ENCODE data around the gene LRRN2.

The LRRN2 gene

GRCh38 chr1:204692325-204692840, 6.8 kb upstream of the LRRN2 start:
- no peak for DNase-seq (ENCODE audit: low read depth)

DNA sequence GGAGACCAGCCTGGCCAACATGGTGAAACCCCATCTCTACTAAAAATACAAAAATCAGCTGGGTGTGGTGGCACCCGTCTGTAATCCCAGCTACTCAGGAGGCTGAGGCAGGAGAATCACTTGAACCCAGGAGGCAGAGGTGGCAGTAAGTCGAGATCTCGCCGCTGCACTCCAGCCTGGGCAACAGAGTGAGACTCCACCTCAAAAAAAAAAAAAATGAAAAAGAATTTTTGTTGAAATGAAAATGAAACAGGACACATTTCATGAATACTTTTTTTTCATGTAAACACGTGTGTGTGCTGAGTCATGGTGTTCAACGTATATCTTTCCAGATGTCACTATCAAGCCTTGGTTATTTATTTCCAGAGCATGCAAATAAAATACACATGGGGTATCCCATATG, 5.8 kb upstream of the LRRN2 start:
- DNase-seq (ENCODE audit: low read depth), result peak; percentile 6

DNA sequence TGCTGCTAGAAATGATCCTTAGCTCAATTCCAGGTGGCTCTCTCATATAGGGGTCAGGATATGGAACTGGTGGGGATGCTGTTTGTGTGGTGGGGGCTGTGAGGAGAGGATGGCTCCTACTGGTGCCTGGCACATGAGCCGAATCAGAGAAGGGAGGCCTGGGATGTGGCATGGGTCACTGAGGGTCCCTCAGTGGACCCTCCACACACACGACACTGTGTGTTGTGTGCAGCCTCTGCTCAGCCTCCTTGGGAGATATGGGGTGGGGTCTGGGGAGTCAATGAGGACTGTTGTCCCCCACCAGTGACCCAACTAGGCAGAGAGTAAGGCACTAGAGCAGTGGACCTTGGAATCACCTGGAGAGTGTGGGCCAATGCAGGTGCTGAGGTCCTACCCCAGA, 3.2 kb upstream of the LRRN2 start:
- DNase-seq (ENCODE audit: low read depth), result no peak

GRCh38 chr1:204688007-204688406, 2.5 kb upstream of the LRRN2 start:
- no peak for DNase-seq (ENCODE audit: low read depth)

DNA sequence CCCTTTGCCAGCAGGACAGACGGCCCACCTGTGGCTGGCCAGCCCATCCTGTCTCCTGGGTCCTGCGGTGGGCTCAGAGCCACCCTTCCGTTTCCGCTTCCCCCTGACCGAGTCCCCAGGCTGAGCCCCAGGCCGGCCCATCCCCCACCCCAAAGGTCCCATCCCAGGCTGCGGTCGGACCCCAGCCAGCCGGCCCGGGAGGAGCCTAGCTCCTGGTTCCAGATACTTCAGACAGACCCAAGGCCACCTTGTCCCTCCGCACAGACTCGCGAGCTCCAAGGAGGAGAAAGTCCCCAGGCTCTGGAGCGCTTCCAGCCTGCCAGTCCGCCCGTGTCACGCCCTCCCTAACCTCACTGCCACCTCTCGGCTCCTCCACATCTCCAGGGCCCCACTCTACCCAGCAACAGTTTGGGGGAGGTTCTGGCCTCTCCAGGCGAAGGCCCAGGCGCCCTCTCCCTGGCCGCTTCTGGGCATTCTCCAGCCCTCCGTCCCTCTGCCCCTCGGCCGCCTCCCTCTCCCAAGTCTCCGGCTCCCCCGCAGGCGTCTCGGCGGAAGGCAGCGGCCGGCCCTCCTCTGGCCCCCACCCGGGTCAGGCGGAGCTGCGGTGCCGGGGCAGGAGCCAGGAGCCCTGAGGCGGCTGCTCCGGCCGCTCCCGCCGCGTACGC, 835 bp downstream of the LRRN2 start:
- no peak for DNase-seq (ENCODE audit: low read depth)

- no peak for DNase-seq (ENCODE audit: low read depth)
These were observed 1.4 kb downstream of the LRRN2 start for GRCh38 chr1:204684206-204684570.

GRCh38 chr1:204683284-204684205, 2.0 kb downstream of the LRRN2 start:
- DNase-seq (ENCODE audit: low read depth), result no peak

DNA sequence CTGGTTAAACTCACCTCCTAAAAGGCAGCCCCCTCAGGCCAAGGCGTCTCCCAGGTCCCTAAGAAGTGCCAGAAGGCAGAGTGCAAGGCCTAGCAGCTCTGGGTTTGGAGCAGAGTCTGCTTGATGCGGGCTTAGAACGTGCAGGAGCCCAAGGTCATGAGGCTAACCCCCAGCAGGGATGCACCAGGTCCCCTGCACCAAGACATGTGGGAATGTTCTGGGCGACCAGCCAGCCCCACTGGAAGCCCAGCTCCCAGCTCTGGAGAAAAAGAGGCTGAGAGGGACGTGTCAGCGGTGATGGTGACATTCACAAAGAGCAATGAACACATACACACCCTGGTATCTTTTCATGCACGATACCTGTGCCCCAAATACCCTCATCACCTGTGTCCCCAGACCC, 5.1 kb downstream of the LRRN2 start:
- no peak for DNase-seq (ENCODE audit: low read depth)

- no peak for DNase-seq (ENCODE audit: low read depth)
These were observed 5.5 kb downstream of the LRRN2 start for GRCh38 chr1:204680051-204680450.

GRCh38 chr1:204678721-204679475, 6.6 kb downstream of the LRRN2 start:
- DNase-seq (ENCODE audit: low read depth), result no peak

GRCh38 chr1:204677864-204678263, 7.7 kb downstream of the LRRN2 start:
- DNase-seq (ENCODE audit: low read depth), result no peak

- DNase-seq (ENCODE audit: low read depth), result no peak
These were observed 9.5 kb downstream of the LRRN2 start for GRCh38 chr1:204676043-204676442.

DNA sequence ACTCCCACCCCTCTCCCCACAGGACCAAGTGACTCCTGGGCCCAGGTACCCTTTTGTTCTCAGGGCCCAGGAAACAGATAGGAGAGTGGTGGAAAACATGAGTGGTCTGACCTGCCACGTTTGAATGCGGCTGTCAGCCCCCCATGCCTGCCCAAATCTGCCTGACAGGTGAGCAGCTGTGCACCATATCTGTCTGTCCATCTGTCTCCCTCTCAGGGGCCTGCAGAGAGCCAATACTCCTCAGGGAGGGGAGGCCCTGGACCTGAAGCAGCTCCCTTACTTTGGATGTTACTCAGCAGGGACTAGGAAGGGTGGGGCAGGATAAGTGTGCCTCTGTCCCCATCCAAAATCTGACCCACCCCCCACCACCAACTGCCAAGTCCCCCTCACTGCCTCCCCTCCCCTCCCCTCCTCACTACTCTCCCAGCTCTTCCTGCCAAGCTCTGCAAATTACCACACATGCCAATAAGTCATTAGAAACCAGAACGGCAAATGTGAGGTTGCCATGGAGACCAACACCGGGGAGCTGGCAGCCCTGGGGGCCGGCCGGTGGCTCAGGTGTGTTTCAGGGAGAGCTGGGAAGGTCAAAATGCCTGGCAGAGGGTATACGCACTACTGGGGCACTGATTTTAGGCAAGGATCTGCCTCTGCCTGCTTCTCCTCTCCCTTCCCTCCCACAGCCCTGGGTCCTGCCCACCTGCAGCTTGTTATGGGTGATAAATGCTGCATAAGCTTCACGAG, 11.5 kb downstream of the LRRN2 start:
- no peak for DNase-seq (ENCODE audit: low read depth)

GRCh38 chr1:204673209-204673608, 12.3 kb downstream of the LRRN2 start:
- DNase-seq (ENCODE audit: low read depth), result no peak

GRCh38 chr1:204672482-204673121, 12.9 kb downstream of the LRRN2 start:
- DNase-seq (ENCODE audit: low read depth), result no peak

- DNase-seq (ENCODE audit: low read depth), result no peak
These were observed 13.5 kb downstream of the LRRN2 start for GRCh38 chr1:204672069-204672468.

DNA sequence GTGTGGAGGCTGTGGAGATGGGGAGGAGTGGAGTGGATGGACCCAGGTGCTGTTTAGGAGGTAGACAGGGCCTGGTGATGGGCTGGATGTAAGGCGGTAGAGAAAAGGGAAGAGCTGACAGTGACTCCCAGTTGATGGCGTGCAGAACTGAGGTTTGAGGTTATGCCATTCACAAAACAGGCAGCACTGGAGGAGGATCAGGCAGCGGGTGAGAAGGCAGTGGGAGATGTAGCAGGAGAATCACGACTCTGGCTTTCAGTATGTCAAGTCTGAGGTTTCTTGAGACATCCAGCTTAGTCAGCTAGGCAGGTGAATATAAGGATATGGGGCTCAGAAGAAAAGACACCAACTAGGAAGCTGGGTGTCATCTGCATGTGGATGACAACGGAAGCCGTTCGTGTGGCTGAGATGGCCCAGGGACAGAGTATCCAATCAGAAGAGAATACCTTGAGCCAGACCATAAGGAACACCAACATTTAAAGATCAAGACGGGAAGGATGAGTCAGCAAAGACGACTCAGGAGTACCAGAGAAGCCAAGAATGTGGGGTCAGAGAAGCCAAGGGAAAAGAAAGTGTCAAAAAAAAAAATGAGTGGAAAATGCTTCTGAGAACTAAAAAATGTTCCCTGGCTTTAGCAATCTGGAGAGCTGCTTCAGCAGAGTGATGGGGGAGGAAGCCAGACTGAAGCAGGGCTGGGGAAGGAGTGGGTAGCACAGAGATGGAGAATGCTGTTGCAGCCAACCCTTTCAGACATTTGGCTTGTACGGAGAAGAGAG, 15.2 kb downstream of the LRRN2 start:
- peak; percentile 83 for DNase-seq (ENCODE audit: low read depth)

- no peak for DNase-seq (ENCODE audit: low read depth)
These were observed 16.0 kb downstream of the LRRN2 start for GRCh38 chr1:204669579-204669978.

GRCh38 chr1:204664384-204664651, 21.2 kb downstream of the LRRN2 start:
- no peak for DNase-seq (ENCODE audit: low read depth)

- no peak for DNase-seq (ENCODE audit: low read depth)
These were observed 21.7 kb downstream of the LRRN2 start for GRCh38 chr1:204663644-204664383.
